Renal cortical epithelial cell (primary cell): Measurements from ENCODE around the gene NEMF. TPM values are rescaled to one million over a fixed set of nuclear protein-coding genes. Genes with fewer than 3 reads are reported as not detected.

Experiments used
- DNase-seq: peaks from one replicate; pipeline ENCODE4 v3.0.0-alpha.2; 2011; ENCODE audit warnings: low read depth
- total RNA-seq: library from RNA; depleted of rRNA; stranded (reverse); fragments of >200 nt; gene quantifications from 2 replicates; pipeline ENCODE4 v1.2.3, GENCODE V29; 2014

The NEMF gene
- total RNA-seq, 1 donor from 2014 or later, result 117 TPM

DNA sequence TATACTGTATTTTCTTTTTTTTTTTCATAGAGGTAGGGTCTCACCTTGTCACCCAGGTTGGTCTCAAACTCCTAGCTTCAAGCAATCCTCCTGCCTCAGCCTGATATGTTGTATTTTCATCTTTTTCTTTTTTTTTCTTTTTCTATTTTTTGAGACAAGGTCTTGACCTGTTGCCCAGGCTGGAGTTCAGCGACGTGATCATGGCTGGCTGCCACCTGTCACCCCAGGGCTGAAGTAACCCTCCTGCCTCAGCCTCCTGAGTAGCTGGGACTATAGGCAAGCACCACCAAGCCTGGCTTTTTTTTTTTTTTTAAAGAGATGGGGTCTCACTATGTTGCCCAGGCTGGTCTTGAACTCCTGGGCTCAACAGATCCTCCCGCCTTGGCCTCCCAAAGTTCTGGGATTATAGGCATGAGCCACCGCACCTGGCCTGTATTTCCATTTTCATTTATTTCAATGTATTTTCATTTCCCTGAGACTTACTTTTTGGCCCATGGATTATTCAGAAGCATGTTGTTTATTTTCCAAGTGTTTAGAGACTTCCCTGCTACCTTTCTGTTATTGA is 24.1 kb upstream of the NEMF start:
- DNase-seq, result no peak

DNA sequence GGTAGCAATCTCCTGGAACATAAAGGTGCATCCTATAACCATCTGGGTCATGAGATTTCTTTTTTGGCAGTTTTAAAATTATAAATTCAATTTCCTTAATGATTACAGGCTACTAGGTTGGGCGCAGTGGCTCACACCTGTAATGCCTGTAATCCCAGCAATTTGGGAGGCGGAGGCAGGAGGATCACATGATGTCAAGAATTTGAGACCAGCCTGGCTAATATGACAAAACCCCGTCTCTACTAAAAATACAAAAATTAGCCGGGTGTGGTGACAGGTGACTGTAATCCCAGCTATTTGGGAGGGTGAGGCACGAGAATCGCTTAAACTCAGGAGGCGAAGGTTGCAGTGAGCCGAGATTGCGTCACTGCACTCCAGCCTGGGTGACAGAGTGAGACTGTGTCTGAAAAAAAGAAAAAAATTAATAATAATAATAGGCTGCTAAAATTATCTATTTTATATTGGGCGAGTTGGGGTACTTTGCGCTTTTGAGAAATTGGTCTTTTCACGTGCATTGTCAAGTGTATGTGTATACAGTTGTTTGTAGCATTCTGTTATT is 23.1 kb upstream of the NEMF start:
- DNase-seq, result no peak

DNA sequence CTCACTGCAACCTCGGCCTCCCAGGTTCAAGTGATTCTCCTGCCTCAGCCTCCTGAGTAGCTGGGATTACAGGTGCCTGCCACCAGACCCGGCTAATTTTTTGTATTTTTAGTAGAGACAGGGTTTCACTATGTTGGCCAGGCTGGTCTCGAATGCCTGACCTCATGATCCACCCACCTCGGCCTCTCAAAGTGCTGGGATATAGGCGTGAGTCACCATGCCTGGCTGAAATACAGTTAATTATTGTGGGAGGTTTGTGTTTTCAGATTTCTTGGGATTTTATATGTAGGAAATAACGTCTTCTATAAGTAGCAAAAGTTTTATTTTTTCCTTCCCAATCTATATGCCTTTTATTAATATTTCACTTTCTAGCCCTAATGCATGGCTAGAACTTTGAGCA is 21.0 kb upstream of the NEMF start:
- peak; percentile 74 for DNase-seq

DNA sequence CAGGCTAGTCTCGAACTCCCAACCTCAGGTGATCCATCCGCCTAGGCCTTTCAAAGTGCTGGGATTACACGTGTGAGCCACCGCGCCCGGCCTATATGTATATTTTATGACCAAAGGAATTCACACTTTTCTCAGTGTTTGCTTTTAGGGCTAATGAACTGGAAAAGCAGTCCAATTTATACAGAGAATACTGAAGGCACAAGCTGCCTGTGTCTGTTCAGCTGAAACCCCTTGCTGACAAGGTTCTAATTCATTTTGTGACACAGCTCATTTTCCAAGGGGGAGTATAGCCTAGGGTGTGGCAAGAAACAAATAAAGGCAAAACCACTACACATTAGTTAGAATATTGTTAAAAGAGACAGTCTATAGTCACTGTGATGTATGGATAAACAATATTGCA is 18.3 kb upstream of the NEMF start:
- no peak for DNase-seq

DNA sequence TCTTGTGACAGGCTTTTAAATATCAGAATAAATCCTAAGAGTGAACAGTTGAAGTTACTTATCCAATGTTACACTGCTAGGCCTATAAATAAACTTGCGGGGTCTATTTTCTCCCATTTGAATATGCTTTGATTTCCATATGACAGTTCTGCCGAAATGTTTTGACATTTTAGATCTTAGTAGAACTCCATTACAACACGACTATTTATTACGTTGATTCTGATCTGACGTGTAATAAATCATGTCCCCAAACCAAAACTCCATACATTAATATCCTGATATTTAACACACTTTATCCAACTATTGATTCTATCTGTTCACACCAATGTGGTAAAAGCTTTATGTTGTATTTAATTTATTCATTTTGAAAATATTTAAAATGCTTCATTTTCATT is 16.1 kb upstream of the NEMF start:
- DNase-seq, result no peak

DNA sequence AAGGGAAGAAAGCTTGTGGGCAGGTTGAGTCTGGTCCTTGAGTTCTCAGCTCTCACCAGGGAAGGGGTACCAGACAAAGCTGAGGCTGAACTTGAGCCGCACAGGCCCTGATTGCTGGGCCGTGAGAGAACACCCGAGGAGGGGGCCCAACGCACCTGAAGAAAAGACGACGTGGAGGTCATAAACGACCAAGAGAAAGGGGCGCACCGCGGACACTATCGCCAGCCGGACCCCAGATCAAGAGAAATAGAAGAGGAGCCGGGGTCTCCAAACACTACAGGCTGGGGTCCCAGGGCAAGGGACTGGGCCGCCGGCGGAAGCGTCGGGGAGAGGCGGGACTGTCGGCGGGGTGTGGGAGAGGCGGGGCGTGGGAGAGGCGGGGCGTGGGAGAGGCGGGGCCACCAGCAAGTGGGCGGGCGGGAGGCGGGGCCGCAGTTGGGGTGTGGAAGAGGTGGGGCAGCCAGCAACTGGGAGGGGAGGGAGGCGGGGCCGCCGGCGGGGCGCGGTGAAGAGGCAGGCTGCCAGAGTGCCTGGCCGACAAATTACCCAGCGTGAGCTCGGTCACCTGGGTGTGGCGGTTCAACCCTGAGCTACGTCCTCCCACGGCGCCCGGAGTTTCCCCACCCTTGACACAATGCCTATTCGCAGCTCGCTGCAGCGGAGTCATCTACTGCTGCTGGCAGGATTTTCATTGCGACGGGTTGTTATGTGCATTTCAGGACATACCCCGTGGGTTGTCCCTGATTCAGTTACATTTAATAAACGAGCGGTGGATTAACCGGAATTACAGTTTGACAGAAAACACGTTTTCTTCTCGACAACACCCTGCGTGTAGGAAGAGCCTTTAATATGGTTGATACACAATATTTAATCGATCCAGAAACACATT is 15.5 kb upstream of the NEMF start:
- peak; percentile 83 for DNase-seq

DNA sequence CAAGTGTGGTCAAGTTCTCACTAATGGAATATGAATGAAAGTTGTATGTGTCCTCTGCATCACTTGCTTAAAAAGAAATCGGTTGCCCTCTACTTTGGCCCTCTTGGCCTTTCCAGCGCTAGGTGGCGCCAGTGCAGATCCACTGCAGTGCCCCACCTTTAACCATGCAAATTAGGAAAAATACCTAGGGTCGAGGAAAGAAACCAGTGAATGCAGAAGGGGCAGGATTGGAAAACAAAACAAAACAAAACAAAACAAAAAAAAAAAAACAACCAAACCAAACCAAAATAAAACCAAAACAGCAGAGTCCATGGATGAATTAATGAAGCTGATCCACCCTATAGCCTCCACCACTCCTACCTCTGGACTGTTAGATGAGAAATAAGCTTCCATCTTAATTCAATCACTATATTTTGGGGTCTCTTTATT is 12.9 kb upstream of the NEMF start:
- no peak for DNase-seq

DNA sequence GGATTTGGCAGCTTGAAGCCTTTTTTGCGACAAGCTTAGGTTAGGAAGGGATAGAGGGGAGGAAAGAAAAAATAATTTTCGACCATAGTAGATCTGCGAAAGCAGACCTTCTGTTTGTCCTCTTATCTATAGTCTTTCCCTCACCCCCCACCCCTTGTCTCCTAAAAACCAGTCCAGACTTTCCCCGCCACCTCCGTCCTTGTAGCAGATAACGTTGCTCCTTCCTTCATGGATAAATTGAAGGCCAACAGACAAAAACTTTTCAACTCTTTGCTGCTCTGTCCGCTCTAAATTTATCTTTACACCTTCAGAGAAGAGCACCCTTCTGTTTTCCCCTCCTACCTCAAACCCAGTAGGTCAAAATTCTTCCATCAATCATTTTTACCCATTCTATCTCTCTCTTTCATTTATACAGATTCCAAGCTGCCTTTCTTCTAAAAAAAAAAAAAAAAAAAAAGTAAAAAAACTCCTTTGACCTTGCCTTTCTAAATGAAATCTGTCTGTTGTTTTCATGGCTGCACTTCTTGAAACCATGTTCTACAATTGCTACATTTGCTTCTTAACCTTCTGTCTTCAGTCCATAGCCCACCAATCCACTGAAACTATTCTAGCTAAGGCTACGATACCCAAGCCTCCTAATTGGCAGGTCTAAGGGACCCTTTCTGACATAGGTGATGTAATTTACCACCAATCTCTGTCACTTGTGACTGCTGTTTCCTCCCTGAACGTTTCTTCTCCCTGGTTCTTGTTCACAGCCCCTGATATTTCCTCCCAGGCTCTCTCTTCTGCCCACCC is 11.1 kb upstream of the NEMF start:
- no peak for DNase-seq

DNA sequence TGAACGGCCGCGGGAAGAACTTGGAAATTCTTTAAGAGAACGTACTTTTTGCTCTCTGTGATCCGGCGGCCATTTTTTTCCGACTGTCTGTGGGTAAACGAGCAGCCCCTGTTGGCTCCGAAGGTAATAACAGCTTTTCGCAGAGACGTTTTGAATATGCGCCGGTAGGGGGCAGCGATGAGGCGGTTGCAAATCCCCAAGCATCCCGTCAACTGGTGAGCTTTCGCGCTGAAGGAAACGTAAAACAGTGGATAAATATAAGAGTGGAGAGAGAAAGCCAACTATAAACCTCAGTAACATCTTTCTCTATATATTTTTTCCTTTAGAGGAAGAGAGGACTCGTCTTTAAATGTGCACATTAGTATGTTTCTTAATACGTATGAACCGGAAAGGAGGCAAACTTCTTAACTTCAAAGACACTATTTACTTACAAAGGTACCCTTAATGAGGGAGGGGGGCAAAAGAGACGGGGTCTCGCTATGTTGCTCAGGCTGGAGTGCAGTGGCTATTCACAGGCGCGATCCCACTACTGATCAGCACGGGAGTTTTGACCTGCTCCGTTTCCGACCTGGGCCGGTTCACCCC is 9.6 kb upstream of the NEMF start:
- peak; percentile 80 for DNase-seq

DNA sequence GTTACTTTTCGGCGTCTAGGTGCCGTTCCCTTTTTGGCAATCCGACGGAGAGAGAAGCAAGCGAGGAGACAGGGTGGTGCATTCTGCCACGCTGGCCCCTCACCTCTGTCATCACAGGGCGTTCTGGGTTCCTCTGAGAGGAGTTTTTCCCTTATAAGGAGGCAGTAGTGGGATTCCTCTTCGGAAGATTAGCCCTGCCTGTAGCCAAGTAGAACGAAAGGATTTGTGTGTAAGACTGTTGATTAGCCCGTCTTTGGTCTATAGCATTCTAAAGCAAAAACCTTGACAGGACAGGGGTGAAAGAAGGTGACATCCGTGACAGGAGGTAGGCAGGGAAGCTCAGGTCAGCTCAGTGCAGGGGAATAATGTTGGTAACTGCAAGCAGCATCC is 9.1 kb upstream of the NEMF start:
- DNase-seq, result peak; percentile 82

DNA sequence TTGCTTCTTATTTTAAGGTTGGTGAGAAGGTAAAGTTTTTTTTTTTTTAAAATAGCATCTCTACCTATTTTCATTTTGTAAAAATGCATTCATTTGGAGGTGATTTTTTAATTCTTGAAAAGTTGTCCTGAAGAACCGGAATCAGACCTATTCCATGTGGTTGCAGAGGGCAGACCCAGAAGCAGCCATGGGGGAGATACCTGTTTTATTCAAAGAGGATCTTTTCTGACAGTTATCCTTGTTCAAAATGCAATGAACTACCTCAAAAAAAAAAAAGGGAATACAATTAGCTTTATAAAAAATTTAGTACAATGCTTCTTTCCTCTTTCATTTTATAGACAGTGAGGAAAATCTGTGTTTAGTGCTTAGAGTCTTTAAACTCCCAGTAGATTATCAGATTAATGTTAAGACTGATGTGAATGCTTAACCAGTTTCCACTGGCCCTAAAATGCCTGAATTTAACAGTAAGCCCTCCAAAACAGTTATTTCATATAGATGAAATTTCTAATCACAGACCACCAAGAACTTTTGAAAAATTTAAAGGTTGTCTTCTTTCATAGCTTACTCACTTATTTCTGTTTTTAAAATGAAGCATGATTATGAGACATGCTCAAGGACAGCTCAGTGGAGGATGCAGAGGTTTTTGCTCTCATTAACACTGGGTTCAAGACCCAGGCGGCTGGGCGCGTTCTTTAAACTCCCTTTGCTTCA is 8.6 kb upstream of the NEMF start:
- no peak for DNase-seq

DNA sequence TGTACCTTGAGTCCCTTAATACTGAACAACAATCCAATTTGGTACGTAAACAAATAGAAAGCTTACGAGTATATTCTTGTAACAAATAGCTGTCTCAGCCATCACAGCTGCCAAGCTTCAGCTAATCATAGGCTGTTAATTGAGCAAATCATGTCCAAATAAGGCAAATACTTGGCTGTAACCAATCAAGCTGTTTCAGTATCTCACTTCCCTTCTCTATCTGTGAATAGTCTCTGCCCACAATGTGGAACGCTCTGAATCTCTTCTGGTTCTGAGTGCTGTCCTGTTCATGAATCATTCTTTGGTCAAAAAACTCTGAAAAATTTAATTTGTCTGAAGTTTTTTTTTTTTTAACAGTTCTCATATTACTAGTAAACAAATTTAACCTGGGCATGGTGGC is 5.8 kb upstream of the NEMF start:
- no peak for DNase-seq

DNA sequence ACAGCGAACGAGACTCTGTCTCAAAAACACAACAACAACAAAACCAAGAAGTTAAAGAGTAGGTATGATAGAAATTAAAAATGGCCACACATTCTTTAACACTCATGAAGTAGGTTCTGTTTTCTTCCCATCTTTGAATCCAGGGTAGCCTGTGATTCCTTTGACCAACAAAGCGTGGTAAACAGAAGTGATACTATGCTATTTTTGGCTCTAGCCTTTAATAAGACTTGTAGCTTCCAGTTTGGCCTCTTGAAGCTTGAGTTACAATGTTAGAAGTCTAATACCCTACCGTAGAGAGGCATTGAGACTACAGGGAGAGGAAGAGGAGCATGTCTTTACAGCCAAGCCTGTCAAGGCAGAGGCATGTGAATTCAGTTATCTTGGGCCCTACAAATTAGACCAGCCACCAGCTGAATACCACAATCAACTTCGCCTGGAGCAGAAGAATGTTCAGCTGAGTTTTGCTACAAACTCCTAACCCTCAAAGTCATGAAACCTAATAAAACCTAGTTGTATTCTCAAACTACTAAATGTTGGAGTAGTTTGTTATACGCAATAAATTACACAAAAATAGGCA is 4.9 kb upstream of the NEMF start:
- no peak for DNase-seq

DNA sequence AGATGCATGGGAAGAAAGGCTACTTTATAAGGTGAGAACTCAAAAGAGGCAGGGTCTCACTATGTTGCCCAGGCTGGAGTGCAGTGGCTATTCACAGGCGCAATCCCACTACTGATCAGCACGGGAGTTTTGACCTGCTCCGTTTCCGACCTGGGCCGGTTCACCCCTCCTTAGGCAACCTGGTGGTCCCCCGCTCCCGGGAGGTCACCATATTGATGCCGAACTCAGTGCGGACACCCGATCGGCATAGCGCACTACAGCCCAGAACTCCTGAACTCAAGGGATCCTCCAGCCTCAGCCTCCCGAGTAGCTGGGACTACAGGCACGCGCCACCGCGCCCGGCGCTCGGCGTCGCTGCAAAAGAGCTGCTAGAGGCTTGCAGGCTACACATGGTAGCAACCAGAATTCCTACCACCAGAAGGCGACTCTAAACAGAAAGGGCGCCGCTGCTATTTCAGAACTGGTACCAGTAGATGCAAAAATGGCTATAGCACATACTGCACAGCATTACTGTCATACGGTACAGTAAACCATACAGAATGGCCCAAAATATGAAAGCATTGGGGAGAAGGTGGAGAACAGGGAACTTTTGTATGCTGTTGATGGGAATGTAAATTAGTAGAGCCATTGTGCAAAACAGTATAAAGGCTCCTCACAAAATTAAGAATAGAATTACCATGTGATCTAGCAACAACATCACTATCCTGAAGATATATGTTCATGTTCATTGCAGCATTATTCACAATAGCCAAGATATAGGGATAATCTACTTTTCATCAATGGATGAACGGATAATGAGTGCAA is 1.2 kb upstream of the NEMF start:
- peak; percentile 79 for DNase-seq

DNA sequence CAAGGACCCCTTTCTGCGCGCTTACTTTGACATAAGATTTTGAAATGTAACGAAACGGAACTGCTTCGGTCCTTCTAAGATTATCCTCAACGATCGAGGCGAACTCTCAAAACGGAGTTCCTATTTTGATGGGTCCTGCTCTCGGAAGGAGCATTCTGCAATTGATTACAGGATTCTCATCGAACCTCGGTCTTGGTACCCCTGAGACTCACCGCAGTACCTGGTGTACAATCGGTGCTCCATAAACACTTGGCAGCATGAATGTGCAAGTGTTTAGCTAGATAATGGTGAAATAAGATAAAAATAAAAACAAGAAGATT is 530 bp upstream of the NEMF start:
- no peak for DNase-seq

DNA sequence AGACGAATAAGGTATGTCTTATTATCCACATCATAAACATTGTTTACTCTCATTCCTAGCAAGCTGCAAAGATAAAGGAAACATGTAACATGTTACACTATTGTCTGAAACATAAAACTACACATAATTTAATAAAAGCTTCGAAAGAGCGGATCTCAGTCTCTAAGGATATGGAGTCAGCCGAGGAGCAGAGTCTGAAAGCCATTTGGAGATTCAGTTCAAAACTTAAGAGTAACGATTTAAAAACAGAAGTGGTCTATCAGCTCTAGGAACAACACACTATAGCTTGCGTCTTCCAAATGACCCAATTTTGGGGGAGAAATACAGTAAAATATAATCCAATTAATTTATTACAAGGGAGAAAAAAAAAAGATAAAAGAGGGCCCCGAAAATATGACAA is 775 bp downstream of the NEMF start:
- DNase-seq, result no peak

DNA sequence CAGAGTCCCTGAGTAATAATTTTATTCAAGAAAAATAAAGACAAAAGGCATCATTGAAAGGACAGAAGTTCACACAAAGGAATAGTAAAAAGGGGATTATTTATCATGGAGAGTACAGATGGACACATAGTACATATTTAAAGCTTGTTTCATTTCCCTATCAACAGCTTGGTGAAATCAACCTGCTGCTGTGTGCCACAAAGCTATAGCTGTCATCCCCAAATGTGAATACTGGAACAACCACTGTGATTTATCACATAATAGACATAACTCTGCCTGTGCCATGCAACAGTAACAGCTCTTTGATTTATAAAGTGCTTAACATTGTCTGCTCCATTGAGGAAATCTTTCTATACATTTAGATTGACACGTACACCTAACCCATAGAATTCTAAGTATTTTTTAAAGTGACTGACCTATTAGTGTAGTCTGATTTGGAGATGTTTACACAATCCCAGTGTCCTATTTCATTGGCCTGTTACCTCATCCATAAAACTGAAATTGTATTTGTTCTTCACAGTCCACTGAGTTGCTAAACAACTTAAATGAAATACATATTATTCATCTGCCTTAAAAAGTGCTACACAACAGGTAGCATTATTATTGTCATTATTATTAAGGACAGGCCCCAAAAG is 3.3 kb downstream of the NEMF start:
- DNase-seq, result no peak

DNA sequence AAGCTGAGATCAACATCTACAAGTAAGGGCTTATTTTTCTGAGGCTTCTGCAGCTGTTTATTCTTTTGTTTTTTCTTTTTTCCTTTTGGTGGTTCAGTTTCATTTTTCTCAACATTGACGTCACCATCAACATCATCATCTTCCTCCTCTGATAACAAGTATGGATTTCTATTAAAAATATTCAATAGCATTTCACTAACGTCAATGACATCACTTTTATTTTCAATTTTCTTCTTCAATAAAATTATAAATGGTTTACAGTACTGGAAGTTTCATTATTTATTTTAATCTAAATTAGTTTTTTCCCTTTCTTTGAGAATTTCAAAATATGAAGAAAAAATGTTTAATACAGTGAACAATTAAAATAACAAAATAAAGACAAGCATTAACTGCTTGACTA is 23.9 kb downstream of the NEMF start:
- DNase-seq, result no peak

DNA sequence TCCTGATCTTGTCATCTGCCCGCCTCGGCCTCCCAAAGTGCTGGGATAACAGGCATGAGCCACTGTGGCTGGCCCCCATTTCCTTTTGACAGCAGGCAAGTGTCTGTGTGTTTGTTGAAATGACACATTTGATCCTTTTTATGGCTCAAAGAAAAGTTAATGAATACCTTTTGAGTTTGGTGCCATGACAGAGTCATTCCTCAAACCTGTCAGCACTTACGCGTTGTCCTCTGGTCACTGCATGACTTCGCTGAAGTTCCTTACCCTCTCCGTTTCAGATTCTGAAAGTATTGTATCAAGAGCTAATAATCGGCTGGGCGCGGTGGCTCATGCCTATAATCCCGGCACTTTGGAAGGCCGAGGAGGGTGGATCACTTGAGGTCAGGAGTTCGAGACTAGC is 32.4 kb downstream of the NEMF start:
- no peak for DNase-seq

DNA sequence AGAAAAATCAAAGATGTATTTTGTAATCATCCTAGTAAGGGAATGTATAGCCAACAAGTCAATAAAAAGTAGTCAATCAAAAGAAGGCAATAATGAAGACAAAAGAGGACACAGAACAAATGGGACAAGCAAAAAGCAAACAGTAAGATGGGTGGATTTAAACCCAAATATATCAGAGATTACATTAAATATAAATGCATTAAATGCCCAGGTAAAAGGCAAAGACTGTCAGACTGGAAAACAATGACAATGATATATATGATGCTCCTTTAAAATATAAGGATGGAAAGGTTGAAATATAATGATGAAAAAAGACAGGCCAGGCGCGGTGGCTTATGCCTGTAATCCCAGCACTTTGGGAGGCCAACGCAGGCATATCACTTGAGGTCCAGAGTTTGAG is 35.7 kb downstream of the NEMF start:
- no peak for DNase-seq
